Sigmoid colon (tissue), 4 donors: ENCODE results near the gene DOK6.

ENCODE experiments used
- POLR2A ChIP-seq, 2 donors: fragments of 450-650 bp; IDR thresholded peaks; one replicate each; pipeline ENCODE4 v1.6.1; 2016; ENCODE audit warnings: antibody characterized with exemption in 2 of 2, mild to moderate bottlenecking in 2 of 2, moderate library complexity in 2 of 2
- POLR2AphosphoS5 ChIP-seq, 4 donors: sonication (generic); formaldehyde crosslinking; IDR thresholded peaks; one replicate each; pipeline ENCODE4 v1.6.1; 2017; ENCODE audit warnings: antibody characterized with exemption in 4 of 4
- TF ChIP-seq, protein P1 (sequence below), 4 experiments: fragments of 450-650 bp in 3 of 4; fragments of 200-600 bp in 1 of 4; IDR thresholded peaks; one replicate each; pipeline ENCODE4 v1.5.1; 2016 to 2019; ENCODE audit warnings: antibody characterized with exemption in 4 of 4, mild to moderate bottlenecking in 3 of 4, moderate library complexity in 2 of 4

DNA sequence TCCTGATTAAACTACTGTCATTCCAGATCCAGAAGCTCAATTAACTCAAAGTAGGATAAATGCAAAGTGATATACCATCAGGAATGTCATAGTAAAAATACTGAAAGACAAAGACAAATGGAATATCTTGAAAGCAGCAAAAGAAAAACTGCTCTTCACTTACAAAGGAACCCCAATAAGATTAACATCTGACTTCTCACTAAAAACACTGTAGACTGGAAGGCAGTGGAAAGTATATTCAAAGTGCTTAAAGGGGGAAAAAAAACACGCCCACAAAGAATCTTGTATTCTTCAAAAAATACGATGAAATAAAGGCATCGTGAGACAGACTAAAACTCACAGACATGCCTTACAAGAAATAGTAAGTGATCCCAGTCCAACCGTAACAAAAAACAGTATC, 195.7 kb downstream of the DOK6 start:
- TF ChIP-seq POLR2A (IDR thresholded peaks at IDR 0.05): no peak
- TF ChIP-seq POLR2AphosphoS5 (IDR thresholded peaks at IDR 0.05): no peak
- TF ChIP-seq, protein P1, sequence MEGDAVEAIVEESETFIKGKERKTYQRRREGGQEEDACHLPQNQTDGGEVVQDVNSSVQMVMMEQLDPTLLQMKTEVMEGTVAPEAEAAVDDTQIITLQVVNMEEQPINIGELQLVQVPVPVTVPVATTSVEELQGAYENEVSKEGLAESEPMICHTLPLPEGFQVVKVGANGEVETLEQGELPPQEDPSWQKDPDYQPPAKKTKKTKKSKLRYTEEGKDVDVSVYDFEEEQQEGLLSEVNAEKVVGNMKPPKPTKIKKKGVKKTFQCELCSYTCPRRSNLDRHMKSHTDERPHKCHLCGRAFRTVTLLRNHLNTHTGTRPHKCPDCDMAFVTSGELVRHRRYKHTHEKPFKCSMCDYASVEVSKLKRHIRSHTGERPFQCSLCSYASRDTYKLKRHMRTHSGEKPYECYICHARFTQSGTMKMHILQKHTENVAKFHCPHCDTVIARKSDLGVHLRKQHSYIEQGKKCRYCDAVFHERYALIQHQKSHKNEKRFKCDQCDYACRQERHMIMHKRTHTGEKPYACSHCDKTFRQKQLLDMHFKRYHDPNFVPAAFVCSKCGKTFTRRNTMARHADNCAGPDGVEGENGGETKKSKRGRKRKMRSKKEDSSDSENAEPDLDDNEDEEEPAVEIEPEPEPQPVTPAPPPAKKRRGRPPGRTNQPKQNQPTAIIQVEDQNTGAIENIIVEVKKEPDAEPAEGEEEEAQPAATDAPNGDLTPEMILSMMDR (IDR thresholded peaks at IDR 0.05): no peak
